GM19395 (cell line): Measurements from ENCODE around the gene LPAR3.
"Not testable (repeated sequence)": the region's sequence is repeated elsewhere in the genome, so short reads cannot be mapped to it uniquely, and the experiment has no call there.

Experiments
- ATAC-seq: cut with Tn5 transposase; IDR thresholded peaks from one replicate; pipeline ENCODE4 v1.9.1; 2021; ENCODE audit warnings: mild to moderate bottlenecking, moderate library complexity; ENCODE audit not compliant: unreplicated experiment

The LPAR3 gene

DNA sequence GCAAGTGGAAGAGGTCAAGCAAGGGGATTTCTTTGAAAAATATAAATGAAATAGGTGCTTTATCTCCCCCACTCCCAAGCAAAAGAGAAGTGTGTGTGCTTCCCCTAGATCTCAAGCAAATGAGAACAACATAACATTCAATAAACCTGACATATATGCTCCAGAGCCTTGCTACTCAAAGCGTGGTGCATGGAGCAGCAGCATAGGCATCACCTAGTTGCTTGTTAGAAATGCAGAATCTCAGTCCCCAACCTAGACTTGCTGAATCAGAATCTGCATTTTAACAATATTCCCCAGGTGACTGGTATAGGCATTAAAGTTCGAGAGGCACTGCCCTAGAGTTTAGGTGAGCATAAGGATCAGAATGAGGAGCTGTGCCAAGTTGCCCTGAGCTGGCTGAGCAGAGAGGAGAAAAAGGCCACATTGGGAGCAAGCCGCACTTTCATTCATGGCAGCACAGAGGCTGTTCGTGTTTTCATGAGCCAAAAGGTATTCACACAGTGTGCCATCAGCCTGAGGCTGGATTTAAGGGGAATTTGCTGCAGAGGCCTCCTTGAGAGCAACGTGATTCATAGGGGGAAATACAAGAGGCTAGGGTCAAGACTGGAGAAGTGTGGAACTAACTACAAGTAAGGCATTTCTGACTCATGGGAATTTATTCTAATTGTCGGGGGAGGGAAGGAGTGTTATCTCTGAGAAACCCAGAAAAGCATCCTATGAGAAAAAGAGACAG is 14.3 kb upstream of the LPAR3 start:
- ATAC-seq, result no peak

GRCh38 chr1:84902727-84903126 is 9.7 kb upstream of the LPAR3 start:
- not testable (repeated sequence) for ATAC-seq

DNA sequence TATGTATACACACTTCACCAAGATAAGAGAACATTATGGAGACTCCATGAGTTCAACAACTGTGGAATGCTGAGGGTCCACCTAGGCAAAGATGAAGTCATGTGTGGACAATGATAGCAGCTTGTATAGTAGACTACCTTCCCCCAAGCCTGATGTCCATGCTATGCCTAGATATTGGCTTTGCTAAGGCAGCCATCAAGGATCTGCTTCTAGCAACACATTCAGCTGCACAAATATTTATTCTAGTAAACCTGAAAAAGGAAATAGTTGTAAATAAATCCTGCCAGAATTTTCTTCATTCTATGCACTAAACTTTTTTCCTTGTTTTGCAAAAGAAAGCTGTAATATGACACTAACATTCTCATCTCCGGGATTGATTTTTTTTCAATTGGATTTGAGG is 7.0 kb upstream of the LPAR3 start:
- ATAC-seq, result no peak

GRCh38 chr1:84896279-84896678 is 3.3 kb upstream of the LPAR3 start:
- no peak for ATAC-seq

DNA sequence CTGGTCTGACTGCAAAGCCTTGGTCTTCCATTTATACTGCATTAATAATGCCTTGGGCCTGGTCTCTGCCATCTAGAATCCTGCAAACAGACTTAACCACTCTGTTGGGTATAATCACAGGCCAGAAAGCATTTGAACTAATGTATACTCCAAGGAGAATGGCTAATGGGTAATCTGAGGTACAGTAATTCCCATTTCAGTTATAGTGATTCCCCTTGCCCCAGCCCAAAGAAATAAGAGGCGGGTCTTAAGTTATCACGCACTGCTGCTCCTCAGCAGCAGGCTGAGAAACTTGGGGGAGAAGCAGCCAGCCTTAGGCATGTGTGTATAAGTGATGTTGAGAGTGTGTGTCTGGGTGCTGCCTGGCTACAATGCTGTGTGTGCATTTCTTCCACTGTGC is 2.4 kb downstream of the LPAR3 start:
- no peak for ATAC-seq

DNA sequence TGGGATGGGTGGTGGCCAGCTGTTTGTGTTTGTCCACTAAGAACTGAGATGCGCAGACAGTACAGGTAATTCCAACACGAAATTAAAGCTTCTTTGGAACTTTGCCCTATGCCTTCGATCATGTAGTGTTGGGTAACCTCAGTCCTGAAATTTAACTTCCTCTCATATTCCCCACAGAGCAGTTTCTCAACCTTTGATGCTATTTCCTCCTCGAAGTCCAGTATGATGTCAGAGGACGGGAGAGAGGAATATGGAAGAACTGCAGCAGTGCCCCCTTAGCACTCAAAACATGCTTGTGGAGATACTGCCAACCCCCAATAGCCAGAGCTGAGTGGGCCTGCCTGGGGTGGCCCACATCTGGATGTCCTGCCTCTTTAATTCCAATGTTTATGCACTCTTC is 3.6 kb downstream of the LPAR3 start:
- ATAC-seq, result no peak

DNA sequence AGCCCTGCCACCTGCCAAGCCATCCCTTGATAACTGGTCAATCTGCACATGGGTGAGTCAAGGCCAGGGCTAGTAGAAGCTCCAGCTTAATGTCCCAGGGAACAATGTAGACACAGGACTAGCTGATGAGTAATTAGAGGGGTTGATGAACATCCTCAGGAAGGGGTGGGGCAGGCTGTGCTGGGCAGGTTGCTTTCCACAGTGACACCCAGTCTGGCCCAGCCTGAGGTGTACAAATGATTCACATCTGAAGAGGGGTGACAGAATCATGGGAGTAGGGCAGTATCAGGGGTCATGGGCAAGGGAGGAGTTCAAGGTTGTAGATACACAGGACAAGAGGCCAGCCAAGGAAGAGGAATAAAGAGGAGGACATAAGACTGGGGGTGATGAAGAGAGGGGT is 4.3 kb downstream of the LPAR3 start:
- no peak for ATAC-seq

GRCh38 chr1:84887261-84887934 is 5.6 kb downstream of the LPAR3 start:
- no peak for ATAC-seq

DNA sequence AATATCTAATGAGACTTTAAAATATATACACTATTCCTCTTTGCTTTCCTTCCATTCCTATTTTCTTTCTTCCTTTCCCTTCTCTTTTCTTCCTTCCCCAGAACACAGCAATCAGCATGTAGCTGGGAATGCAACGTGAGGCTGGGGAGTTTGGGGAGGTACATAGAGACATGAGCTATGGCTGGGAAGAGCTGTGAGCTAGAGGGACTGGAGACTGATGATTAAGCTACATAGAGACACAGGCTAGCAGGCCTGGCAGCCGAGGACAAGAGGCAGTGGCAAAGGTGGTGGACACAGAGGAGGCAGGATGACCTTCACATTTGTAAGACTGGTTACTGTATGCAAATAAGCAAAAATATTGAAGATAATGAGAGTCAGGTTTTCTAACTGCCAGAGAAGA is 7.5 kb downstream of the LPAR3 start:
- ATAC-seq, result no peak

DNA sequence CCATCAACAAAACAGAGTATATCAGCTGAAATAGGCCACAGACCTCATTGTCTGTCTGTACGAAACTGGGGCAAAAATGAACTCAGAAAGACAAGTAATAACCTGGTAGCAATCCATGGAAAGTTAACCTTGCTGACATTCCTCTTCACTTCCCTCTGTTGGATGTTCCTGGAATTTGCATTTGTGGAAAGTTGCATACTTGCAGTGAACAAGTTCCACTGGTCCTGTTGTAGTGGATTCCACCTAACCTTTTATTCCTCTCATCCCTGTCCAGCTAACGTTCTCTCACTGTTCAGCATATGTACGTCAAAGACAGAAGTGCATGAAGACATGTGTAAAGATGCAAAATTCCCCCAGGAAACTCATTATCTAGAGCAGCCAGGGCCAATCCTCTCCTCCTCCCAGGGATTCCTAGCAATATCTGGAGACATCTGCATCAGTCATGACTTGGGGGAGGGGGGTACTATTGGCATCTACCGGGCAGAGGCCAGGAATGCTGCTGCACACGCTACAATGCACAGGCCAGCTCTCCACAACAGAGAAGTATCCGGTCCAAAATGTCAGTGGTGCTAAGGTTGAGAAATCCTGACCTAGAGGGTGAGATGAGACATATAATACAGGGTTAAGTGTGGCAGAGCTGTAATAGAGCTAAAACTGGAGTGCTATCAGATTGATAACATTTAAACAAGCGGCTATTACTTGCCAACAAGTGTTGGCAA is 8.2 kb downstream of the LPAR3 start:
- no peak for ATAC-seq

DNA sequence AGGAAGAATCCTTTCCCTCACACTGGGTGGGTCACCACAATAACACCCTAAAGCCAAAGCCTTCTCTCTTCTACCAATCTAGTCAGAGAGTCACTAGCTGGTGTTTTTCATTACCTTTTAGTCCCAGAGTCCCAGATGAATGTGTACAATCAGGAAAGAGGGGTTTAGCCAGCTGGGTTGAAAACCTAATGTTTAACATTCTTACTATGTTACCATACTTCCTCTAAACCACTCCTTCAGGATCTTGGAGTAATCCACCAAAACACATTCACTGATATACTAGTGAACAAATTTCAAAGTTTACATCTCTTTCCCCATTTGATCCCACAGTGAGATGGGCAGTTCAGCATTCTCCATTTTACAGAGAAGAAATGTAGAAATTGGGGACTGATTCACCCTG is 9.7 kb downstream of the LPAR3 start:
- no peak for ATAC-seq

- no peak for ATAC-seq
Observed at GRCh38 chr1:84877592-84877991, 15.4 kb downstream of the LPAR3 start.

DNA sequence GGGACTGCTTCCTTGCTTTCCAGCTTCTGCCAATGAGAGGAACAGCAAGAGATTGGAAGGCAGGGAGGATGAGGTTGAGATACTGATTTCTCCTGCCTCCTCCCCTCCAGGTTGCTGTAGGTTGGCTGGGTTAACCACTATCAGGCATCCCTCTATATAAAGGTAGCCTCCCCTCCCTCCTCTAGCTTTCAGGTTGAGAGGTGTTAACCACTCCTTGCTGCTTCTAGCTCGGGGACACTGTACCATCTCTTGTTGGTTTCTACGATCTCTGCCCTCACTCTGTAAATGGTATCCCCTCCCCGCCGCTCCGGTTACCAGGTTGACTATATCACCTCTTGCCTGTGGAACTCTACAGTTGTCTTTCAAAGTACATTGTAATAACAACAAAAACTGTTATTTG is 16.7 kb downstream of the LPAR3 start:
- ATAC-seq, result no peak

DNA sequence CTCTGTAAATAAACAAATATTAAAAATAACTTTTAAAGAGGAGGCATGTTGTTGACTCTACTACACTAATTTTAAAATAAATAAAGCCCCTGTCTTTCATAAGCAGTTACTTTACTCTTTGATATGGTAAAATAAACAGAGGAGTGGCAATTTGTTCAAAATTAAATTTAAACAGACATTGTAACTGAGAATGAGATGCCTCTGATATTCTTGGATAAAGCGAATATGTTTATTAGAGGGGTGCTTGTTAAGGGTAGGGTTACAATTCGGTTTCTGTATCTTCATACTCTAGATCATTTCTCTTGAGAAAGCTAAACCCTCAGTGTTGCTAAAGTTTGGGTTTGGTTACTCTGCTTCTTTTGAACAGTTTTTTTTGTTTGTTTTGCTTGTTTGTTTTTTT is 19.6 kb downstream of the LPAR3 start:
- ATAC-seq, result no peak

- ATAC-seq, result no peak
Observed at GRCh38 chr1:84872696-84873355, 20.2 kb downstream of the LPAR3 start.

DNA sequence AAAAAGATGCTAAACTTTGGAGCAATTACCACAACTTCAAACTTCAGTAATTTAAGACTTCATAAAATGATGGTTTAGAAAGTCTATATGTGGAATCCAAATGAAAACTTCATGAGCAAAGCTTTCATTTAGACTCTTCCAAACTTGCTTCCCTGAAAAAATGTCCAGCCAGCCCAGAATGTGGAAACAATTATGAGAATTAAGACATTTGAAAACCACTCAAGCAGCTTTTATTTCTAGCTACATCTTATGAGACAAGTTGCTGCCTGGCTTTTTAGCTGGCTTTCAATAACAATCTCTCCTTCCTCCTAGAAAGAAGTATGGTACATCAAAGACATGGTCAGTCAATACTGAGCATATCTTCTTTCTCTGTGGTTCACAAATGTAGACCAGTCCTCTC is 21.8 kb downstream of the LPAR3 start:
- ATAC-seq, result no peak

DNA sequence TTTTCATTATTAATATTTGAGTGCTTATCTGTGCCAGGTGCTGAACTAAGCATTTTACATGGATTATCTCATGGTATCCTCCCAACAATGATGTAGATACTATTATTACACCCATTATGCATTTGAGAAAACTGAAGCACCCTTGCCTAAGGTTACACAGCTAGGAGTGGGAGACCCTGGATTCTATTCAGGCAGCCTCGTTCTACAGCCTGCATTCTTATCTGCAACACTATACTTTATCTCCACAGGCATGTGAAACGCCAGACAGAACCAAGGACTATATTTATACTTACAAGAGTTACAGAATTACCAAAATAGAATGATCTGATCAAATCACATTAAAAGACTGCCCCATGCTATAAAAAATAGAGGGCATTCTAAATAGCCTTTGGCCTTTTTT is 22.4 kb downstream of the LPAR3 start:
- ATAC-seq, result no peak

- ATAC-seq, result no peak
Observed at GRCh38 chr1:84869720-84870119, 23.3 kb downstream of the LPAR3 start.

GRCh38 chr1:84862810-84863251 is 30.2 kb downstream of the LPAR3 start:
- peak; percentile 91 for ATAC-seq

GRCh38 chr1:84861988-84862644 is 30.9 kb downstream of the LPAR3 start:
- ATAC-seq, result no peak

DNA sequence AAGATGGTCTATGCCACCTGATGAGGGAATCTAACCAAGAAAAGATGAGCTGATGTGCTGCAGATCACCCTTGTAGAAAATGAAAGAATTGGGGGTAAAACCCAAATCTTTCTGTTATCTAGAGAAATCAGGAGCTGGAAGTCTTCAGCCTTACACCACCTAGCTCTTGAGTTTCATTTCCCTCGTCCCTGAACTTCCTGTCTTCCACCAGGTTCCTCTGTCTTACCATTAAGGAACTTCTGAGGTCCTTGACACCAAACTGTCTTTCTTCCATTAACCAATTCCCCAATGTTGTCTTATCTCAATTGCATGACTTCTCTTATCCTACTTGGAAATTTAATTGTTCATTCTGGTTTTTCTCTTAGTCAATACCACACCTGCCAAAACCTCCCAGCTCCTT is 31.5 kb downstream of the LPAR3 start:
- no peak for ATAC-seq
